CD8-positive, alpha-beta memory T cell (primary cell): ENCODE data around the gene GMIP. TPM values are rescaled to one million over a fixed set of nuclear protein-coding genes. Genes with fewer than 3 reads are reported as not detected.

Source experiments
- CTCF ChIA-PET: fragments of 350-600 bp; sonication (Branson Sonifier 250); formaldehyde crosslinking; loops from one replicate; lab custom pipeline; 2021; ENCODE audit warnings: antibody characterized with exemption; lab: Charles Lee
- POLR2A ChIA-PET: fragments of 350-600 bp; sonication (Branson Sonifier 250); formaldehyde crosslinking; loops from one replicate; lab custom pipeline; 2021; ENCODE audit warnings: antibody characterized with exemption; lab: Charles Lee
- DNase-seq, 5 donors: peaks; one replicate each; pipeline versions ENCODE4 v3.0.0 to v3.0.0-alpha.2; 2020 to 2022; ENCODE audit warnings: mixed read lengths in 1 of 5
- H3K27ac ChIP-seq: one replicate; pipeline ENCODE4 v1.7.0; 2013; ENCODE audit warnings: low read depth, mild to moderate bottlenecking, low read length, moderate library complexity
- H3K27me3 ChIP-seq: 2 replicates; pipeline ENCODE4 v1.7.0; 2013; ENCODE audit warnings: low read length, mild to moderate bottlenecking; ENCODE audit not compliant: insufficient read depth, poor library complexity, severe bottlenecking
- H3K36me3 ChIP-seq: 2 replicates; pipeline ENCODE4 v1.7.0; 2013; ENCODE audit warnings: mild to moderate bottlenecking, low read length, moderate library complexity; ENCODE audit not compliant: insufficient read depth
- H3K4me1 ChIP-seq: 2 replicates; pipeline ENCODE4 v1.7.0; 2013; ENCODE audit warnings: mild to moderate bottlenecking, low read length, moderate library complexity; ENCODE audit not compliant: insufficient read depth
- H3K4me3 ChIP-seq: 2 replicates; pipeline ENCODE4 v1.7.0; 2013; ENCODE audit warnings: mild to moderate bottlenecking, low read length
- H3K9me3 ChIP-seq: 2 replicates; pipeline ENCODE4 v1.7.0; 2013; ENCODE audit warnings: mild to moderate bottlenecking, low read length
- H3K27ac Mint-ChIP-seq, 8 donors: one replicate each; pipeline ENCODE4 v1.8.0; 2020 to 2021; ENCODE audit warnings: mixed read lengths in 8 of 8, mild to moderate bottlenecking in 6 of 8, inconsistent platforms in 3 of 8, moderate library complexity in 3 of 8
- H3K27me3 Mint-ChIP-seq, 2 donors: one replicate each; pipeline ENCODE4 v1.8.0; 2020 to 2021; ENCODE audit warnings: mixed read lengths in 2 of 2, mild to moderate bottlenecking in 1 of 2, moderate library complexity in 1 of 2
- H3K36me3 Mint-ChIP-seq, 3 donors: one replicate each; pipeline ENCODE4 v1.8.0; 2020 to 2021; ENCODE audit warnings: mixed read lengths in 3 of 3, inconsistent platforms in 1 of 3, mild to moderate bottlenecking in 1 of 3
- H3K4me1 Mint-ChIP-seq, 3 donors: one replicate each; pipeline ENCODE4 v1.8.0; 2020 to 2021; ENCODE audit warnings: mixed read lengths in 3 of 3, inconsistent platforms in 1 of 3, mild to moderate bottlenecking in 1 of 3
- H3K4me3 Mint-ChIP-seq, 7 donors: one replicate each; pipeline ENCODE4 v1.8.0; 2020 to 2021; ENCODE audit warnings: mixed read lengths in 7 of 7, mild to moderate bottlenecking in 6 of 7, moderate library complexity in 4 of 7, inconsistent platforms in 2 of 7
- H3K9me3 Mint-ChIP-seq, 5 donors: one replicate each; pipeline ENCODE4 v1.8.0; 2020 to 2022; ENCODE audit warnings: mixed read lengths in 5 of 5, mild to moderate bottlenecking in 3 of 5, moderate library complexity in 2 of 5, inconsistent platforms in 1 of 5
- polyA plus RNA-seq: library from polyadenylated mRNA; unstranded; fragments of 300-500 nt; fragmentation: Illumina TruSeq; gene quantifications from one replicate; pipeline ENCODE4 v1.2.3, GENCODE V29; 2021
- total RNA-seq, 2 experiments: library from RNA; stranded (reverse); gene quantifications; one replicate each; pipeline ENCODE4 v1.2.3, GENCODE V29; 2021

GMIP gene
- total and polyA plus RNA-seq, 3 experiments from 2014 or later, result 54.5 to 71.3 (median 60.3) TPM

GRCh38 chr19:19627621-19628500 lies 15.6 kb downstream of the GMIP start, which contains the start of gene LPAR2:
Gene LPAR2 (minus strand): TSS chr19:19628220. CDS start chr19:19627275, 945 bp downstream.
- H3K27ac Mint-ChIP-seq, result peak within 1 kb of the TSS; percentile 87 to 97 (median 96)
- Histone ChIP-seq H3K27me3 (no peaks in the 10 kb centered on the region), H3K4me3 (peak within 1 kb of the TSS; percentile 80), H3K27ac (peak within 1 kb of the TSS; percentile 61), H3K9me3 (no peaks in the 10 kb centered on the region), H3K36me3 (peaks cover 7% of the 10 kb centered on the region), H3K4me1 (peaks cover 17% of the 10 kb centered on the region)
- H3K4me3 Mint-ChIP-seq, result peak within 1 kb of the TSS; percentile 89 to 96 (median 94)
- peak; percentile 76 to 90 (median 83) for DNase-seq
- POLR2A ChIA-PET, result interaction anchor here (0.7 to 1.5 kb wide), 10 partner anchors 10 to 74 kb away, joined by 3 to 11 read pairs (median 6); partner anchors contain the start of genes ATP13A1, PBX4 and ZNF101
- no peaks in the 10 kb centered on the region for H3K27me3 Mint-ChIP-seq
- peaks cover 23 to 39% (median 32%) of the 10 kb centered on the region in 3 donors for H3K4me1 Mint-ChIP-seq
- CTCF ChIA-PET, result interaction anchor here (0.6 to 1.1 kb wide), 5 partner anchors 8 to 96 kb away, joined by 3 to 7 read pairs (median 5); no protein-coding TSS in a partner anchor
- H3K36me3 Mint-ChIP-seq, result peaks cover 3 to 54% (median 6%) of the 10 kb centered on the region in 3 donors
- peaks cover 0 to 1% (median 0%) of the 10 kb centered on the region in 5 donors for H3K9me3 Mint-ChIP-seq

GRCh38 chr19:19626516-19627472 lies 16.7 kb downstream of the GMIP start:
- peaks cover 0 to 51% (median 6%) of the 10 kb centered on the region in 3 donors for H3K36me3 Mint-ChIP-seq
- H3K9me3 Mint-ChIP-seq, result no peaks in the 10 kb centered on the region
- H3K4me1 Mint-ChIP-seq, result peaks cover 21 to 42% (median 32%) of the 10 kb centered on the region in 3 donors
- ChIA-PET POLR2A (interaction anchor here (0.6 to 1.3 kb wide), 4 partner anchors 25 to 72 kb away, joined by 3 to 7 read pairs (median 4); partner anchors contain the start of gene ZNF101), CTCF (interaction anchor here (1.0 kb wide), 2 partner anchors 72 to 95 kb away, joined by 5 to 6 read pairs; no protein-coding TSS in a partner anchor)
- Histone ChIP-seq H3K4me1 (peaks cover 17% of the 10 kb centered on the region), H3K9me3 (no peaks in the 10 kb centered on the region), H3K4me3 (peak overlapping the region; percentile 80), H3K36me3 (peaks cover 7% of the 10 kb centered on the region), H3K27ac (peak overlapping the region; percentile 61), H3K27me3 (no peaks in the 10 kb centered on the region)
- H3K4me3 Mint-ChIP-seq, result peak overlapping the region; percentile 89 to 96 (median 94)
- DNase-seq, result no peak
- peak overlapping the region; percentile 87 to 97 (median 96) for H3K27ac Mint-ChIP-seq
- H3K27me3 Mint-ChIP-seq, result no peaks in the 10 kb centered on the region

DNA sequence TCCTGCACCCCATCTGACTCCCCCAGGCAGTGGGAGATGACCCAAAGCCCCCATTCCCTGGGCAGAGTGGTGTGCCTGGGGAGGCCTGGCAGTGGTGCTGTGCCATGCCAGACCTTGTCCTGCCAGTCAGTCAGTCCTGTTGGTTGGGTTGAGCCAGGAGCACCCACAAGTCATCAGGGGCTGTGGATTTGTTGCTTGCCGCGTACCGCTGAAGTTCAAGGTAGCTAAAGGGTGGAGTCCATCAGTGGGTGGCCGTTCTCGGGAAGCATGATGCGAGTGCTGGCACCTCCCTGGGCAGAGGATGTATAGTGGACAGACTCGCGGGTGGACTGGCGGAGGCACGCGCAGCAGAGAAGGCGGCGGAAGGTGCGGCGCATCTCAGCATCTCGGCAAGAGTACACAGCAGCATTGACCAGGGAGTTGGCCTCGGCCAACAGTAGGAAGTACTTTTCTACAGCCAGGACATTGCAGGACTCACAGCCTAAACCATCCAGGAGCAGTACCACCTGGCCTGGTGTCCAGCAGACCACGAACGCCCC lies 19.4 kb downstream of the GMIP start:
- CTCF ChIA-PET, result interaction anchor here (0.9 kb wide), 1 partner anchor 21 kb away, joined by 4 read pairs; no protein-coding TSS in a partner anchor
- peak overlapping the region in 2 of 8 donors; percentile 63 to 67 for H3K27ac Mint-ChIP-seq

DNA sequence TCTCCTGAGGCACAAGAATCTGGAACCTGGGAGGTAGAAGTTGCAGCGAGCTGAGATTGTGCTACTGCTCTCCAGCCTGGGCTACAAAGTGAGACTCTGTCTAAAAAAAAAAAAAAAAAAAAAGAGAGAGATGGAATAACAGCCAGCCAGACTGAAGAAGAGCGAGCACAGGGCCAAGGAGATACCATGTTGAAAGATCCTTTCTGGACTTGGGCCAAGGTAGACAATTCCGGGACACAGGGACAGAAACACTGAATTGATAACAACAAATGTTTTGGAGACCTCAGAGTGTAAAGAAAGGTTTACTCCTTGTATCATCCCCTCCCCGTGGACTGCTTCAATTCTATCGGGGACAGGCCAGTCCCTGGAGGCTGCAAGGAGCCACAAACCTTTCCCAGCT lies 20.1 kb downstream of the GMIP start:
- H3K27me3 Mint-ChIP-seq, result no peaks in the 10 kb centered on the region
- no peaks in the 10 kb centered on the region for H3K9me3 Mint-ChIP-seq
- Histone ChIP-seq H3K36me3 (peaks cover 7% of the 10 kb centered on the region), H3K27me3 (no peaks in the 10 kb centered on the region), H3K4me3 (no peak overlapping the region), H3K9me3 (no peaks in the 10 kb centered on the region), H3K27ac (no peak overlapping the region), H3K4me1 (peaks cover 24% of the 10 kb centered on the region)
- H3K36me3 Mint-ChIP-seq, result peaks cover 0 to 34% (median 6%) of the 10 kb centered on the region in 3 donors
- H3K4me3 Mint-ChIP-seq, result peak overlapping the region in 1 of 7 donors; percentile 48
- ChIA-PET CTCF (no interaction called here), POLR2A (no interaction called here)
- DNase-seq, result no peak
- peaks cover 28 to 53% (median 42%) of the 10 kb centered on the region in 3 donors for H3K4me1 Mint-ChIP-seq
- H3K27ac Mint-ChIP-seq, result peak overlapping the region in 4 of 8 donors; percentile 22 to 92 (median 67)

More for the DNA sequence above, 19.4 kb downstream of the GMIP start:
- Mint-ChIP-seq H3K4me1 (peaks cover 25 to 51% (median 37%) of the 10 kb centered on the region in 3 donors), H3K27me3 (no peaks in the 10 kb centered on the region), H3K4me3 (peak overlapping the region in 1 of 7 donors; percentile 48), H3K9me3 (no peaks in the 10 kb centered on the region), H3K36me3 (peaks cover 0 to 36% (median 6%) of the 10 kb centered on the region in 3 donors)
- DNase-seq, result no peak
- Histone ChIP-seq H3K4me1 (peaks cover 20% of the 10 kb centered on the region), H3K9me3 (no peaks in the 10 kb centered on the region), H3K4me3 (no peak overlapping the region), H3K27ac (no peak overlapping the region), H3K36me3 (peaks cover 7% of the 10 kb centered on the region), H3K27me3 (no peaks in the 10 kb centered on the region)
- POLR2A ChIA-PET, result interaction anchor here (1.0 kb wide), 1 partner anchor 9 kb away, joined by 3 read pairs; no protein-coding TSS in a partner anchor

- Mint-ChIP-seq H3K27ac (peak overlapping the region in 7 of 8 donors; percentile 47 to 80 (median 70)), H3K27me3 (no peaks in the 10 kb centered on the region), H3K9me3 (no peaks in the 10 kb centered on the region), H3K4me3 (no peak overlapping the region), H3K4me1 (peaks cover 36 to 61% (median 53%) of the 10 kb centered on the region in 3 donors), H3K36me3 (peaks cover 0 to 27% (median 6%) of the 10 kb centered on the region in 3 donors)
- Histone ChIP-seq H3K4me1 (peaks cover 36% of the 10 kb centered on the region), H3K4me3 (no peak overlapping the region), H3K36me3 (peaks cover 7% of the 10 kb centered on the region), H3K9me3 (no peaks in the 10 kb centered on the region), H3K27me3 (no peaks in the 10 kb centered on the region), H3K27ac (no peak overlapping the region)
- no peak for DNase-seq
- CTCF ChIA-PET, result interaction anchor here (2.0 kb wide), 1 partner anchor 9 kb away, joined by 7 read pairs; no protein-coding TSS in a partner anchor
- POLR2A ChIA-PET, result interaction anchor here (0.6 to 1.0 kb wide), 2 partner anchors 22 to 248 kb away, joined by 3 to 6 read pairs; no protein-coding TSS in a partner anchor
Observed at GRCh38 chr19:19619849-19620210, 23.6 kb downstream of the GMIP start.

DNA sequence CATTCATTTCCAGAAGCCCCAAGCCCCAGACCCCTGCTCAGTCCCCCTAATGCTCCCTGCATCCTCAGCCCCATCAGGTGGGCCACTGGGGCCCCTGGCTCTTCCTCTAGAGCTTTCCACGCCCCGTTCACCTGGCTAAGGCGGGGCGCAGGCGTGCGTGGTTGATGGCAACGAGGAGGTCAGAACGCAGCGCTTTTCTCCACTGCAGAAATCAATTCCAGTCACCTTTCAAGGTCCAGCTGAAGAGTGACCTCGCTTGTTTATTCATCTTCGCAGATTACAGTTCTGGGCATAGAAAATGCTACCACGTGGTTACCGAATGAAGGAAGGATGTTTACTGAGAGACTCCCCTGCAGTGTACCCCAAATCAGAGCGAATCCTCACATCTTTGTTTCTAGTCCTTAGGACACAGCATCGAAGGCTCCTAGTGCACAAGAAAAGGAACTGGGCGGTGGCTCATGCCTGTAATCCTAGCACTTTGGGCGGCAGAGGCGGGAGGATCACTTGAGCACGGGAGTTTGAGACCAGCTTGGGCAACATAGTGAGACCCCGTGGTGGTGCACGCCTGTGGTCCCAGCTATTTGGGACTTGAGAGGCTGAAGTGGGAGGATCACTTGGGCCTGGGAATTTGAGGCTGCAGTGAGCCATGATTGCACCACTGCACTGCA lies 24.1 kb downstream of the GMIP start:
- CTCF ChIA-PET, result interaction anchor here (1.0 to 2.0 kb wide), 3 partner anchors 9 to 87 kb away, joined by 3 to 7 read pairs (median 5); no protein-coding TSS in a partner anchor
- H3K27me3 Mint-ChIP-seq, result no peaks in the 10 kb centered on the region
- H3K36me3 Mint-ChIP-seq, result peaks cover 0 to 24% (median 5%) of the 10 kb centered on the region in 3 donors
- Histone ChIP-seq H3K27ac (peak overlapping the region; percentile 67), H3K4me1 (peaks cover 39% of the 10 kb centered on the region), H3K9me3 (no peaks in the 10 kb centered on the region), H3K27me3 (no peaks in the 10 kb centered on the region), H3K36me3 (peaks cover 7% of the 10 kb centered on the region), H3K4me3 (peak overlapping the region; percentile 50)
- H3K4me3 Mint-ChIP-seq, result peak overlapping the region; percentile 71 to 96 (median 93)
- H3K4me1 Mint-ChIP-seq, result peaks cover 36 to 60% (median 49%) of the 10 kb centered on the region in 3 donors
- POLR2A ChIA-PET, result interaction anchor here (0.6 to 1.0 kb wide), 2 partner anchors 21 to 249 kb away, joined by 3 to 6 read pairs; no protein-coding TSS in a partner anchor
- DNase-seq, result no peak
- H3K9me3 Mint-ChIP-seq, result no peaks in the 10 kb centered on the region
- peak overlapping the region; percentile 78 to 99 (median 97) for H3K27ac Mint-ChIP-seq
